Spleen (tissue), 7 donors: ENCODE results near the gene SRGAP3.

Source experiments
- POLR2AphosphoS5 ChIP-seq, 3 donors: sonication (generic); formaldehyde crosslinking; IDR thresholded peaks; one replicate each; pipeline ENCODE4 v1.5.1; 2017; ENCODE audit warnings: antibody characterized with exemption in 3 of 3
- TF ChIP-seq, protein P1 (sequence below), 11 experiments: fragments of 200-600 bp in 7 of 11; fragments of 450-650 bp in 4 of 11; sonication (generic) in 4 of 11; IDR thresholded peaks in 8 of 11; conservative IDR thresholded peaks in 3 of 11; 1 replicate in 7 of 11; 2 replicates in 4 of 11; pipeline versions ENCODE4 v1.4.0 to v1.8.0; 2016 to 2021; ENCODE audit warnings: antibody characterized with exemption in 11 of 11, inconsistent platforms in 4 of 11, mild to moderate bottlenecking in 1 of 11
- donor health status: DM: no; HTN: no; CAD: no; lungs with moderate emphysema.
- donor health status: DM: no; HTN: no; CAD: no.
- donor health status: DM: no; HTN: no; CAD: no.

GRCh38 chr3:9135526-9135925, 113.9 kb downstream of the SRGAP3 start:
- TF ChIP-seq POLR2AphosphoS5 (IDR thresholded peaks at IDR 0.05): no peak
- TF ChIP-seq, protein P1, sequence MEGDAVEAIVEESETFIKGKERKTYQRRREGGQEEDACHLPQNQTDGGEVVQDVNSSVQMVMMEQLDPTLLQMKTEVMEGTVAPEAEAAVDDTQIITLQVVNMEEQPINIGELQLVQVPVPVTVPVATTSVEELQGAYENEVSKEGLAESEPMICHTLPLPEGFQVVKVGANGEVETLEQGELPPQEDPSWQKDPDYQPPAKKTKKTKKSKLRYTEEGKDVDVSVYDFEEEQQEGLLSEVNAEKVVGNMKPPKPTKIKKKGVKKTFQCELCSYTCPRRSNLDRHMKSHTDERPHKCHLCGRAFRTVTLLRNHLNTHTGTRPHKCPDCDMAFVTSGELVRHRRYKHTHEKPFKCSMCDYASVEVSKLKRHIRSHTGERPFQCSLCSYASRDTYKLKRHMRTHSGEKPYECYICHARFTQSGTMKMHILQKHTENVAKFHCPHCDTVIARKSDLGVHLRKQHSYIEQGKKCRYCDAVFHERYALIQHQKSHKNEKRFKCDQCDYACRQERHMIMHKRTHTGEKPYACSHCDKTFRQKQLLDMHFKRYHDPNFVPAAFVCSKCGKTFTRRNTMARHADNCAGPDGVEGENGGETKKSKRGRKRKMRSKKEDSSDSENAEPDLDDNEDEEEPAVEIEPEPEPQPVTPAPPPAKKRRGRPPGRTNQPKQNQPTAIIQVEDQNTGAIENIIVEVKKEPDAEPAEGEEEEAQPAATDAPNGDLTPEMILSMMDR (IDR thresholded peaks at IDR 0.05 in 8 of 11, conservative IDR thresholded peaks at IDR 0.05 in 3 of 11): no peak
